Testis (tissue), 3 donors: ENCODE results near the gene PRADC1. TPM values are rescaled to one million over a fixed set of nuclear protein-coding genes. Genes with fewer than 3 reads are reported as not detected.

ENCODE experiments used
- DNase-seq: peaks from one replicate; pipeline ENCODE4 v3.0.0-alpha.2; 2019
- H3K27ac ChIP-seq, 2 donors: fragments of 200-600 bp; sonication (generic); one replicate each; pipeline ENCODE4 v1.5.1; 2019
- H3K27me3 ChIP-seq: fragments of 200-600 bp; sonication (generic); one replicate; pipeline ENCODE4 v1.5.1; 2019
- H3K36me3 ChIP-seq: fragments of 200-600 bp; sonication (generic); one replicate; pipeline ENCODE4 v1.5.1; 2017; ENCODE audit warnings: low read depth; ENCODE audit errors: missing control alignments
- H3K4me1 ChIP-seq: fragments of 200-600 bp; sonication (generic); one replicate; pipeline ENCODE4 v1.5.1; 2019
- H3K4me3 ChIP-seq, 2 donors: fragments of 200-600 bp; sonication (generic); one replicate each; pipeline ENCODE4 v1.5.1; 2017 to 2019
- H3K9me3 ChIP-seq: fragments of 200-600 bp; sonication (generic); one replicate; pipeline ENCODE4 v1.5.1; 2017
- CTCF ChIP-seq, 3 experiments: fragments of 450-650 bp in 2 of 3; fragments of 200-600 bp in 1 of 3; sonication (generic) in 1 of 3; IDR thresholded peaks; one replicate each; pipeline ENCODE4 v1.5.1; 2016 to 2019; ENCODE audit warnings: antibody characterized with exemption in 3 of 3, mild to moderate bottlenecking in 2 of 3, moderate library complexity in 1 of 3
- POLR2A ChIP-seq: fragments of 450-650 bp; IDR thresholded peaks from one replicate; pipeline ENCODE4 v1.6.1; 2017; ENCODE audit warnings: antibody characterized with exemption, mild to moderate bottlenecking, moderate library complexity
- WGBS, 2 donors: methylation state at CpG; one replicate each; pipeline ENCODE4 v1.1.5; 2018; 5-methylcytosine and 5-hydroxymethylcytosine counted together
- intact Hi-C: fragments of 100-400 bp; cut with DNase I; formaldehyde crosslinking; loops from one replicate; pipeline ENCODE4 v1.15.1; 2023; ENCODE audit warnings: low total_unique reads
- polyA plus RNA-seq: library from polyadenylated mRNA; stranded (reverse); fragments of 350-450 nt; fragmentation: Illumina TruSeq; extraction: RNeasy Lipid Tissue Mini Kit (QIAGEN cat#74804); gene quantifications from one replicate; pipeline ENCODE4 v1.2.3, GENCODE V29; 2014; ENCODE audit warnings: low read depth, low replicate concordance; ENCODE audit not compliant: insufficient read depth
- total RNA-seq, 2 donors: library from RNA; depleted of rRNA; stranded (reverse); fragments of >200 nt; gene quantifications; one replicate each; pipeline ENCODE4 v1.2.3, GENCODE V29; 2016

PRADC1 gene
- total and polyA plus RNA-seq, 3 donors from 2014 or later, result 21.3 to 47.1 (median 29.2) TPM

- intact Hi-C loops, result no loop called here
- no peak overlapping the region for H3K4me3 ChIP-seq
- no peaks in the 10 kb centered on the region for H3K4me1 ChIP-seq
- WGBS, 2 donors, result 94 to 95% methylated on average over 21 to 26 of the region's 26 CpGs
- H3K27ac ChIP-seq, result no peak overlapping the region
- DNase-seq, result no peak
- TF ChIP-seq POLR2A (no peak), CTCF (IDR thresholded peaks at IDR 0.05) (no peak)
- no peaks in the 10 kb centered on the region for H3K9me3 ChIP-seq
- no peaks in the 10 kb centered on the region for H3K36me3 ChIP-seq
- no peaks in the 10 kb centered on the region for H3K27me3 ChIP-seq
These were observed 33.2 kb upstream of the PRADC1 start for GRCh38 chr2:73266061-73266901.

GRCh38 chr2:73265298-73266060, 32.4 kb upstream of the PRADC1 start:
- no peak for DNase-seq
- H3K36me3 ChIP-seq, result no peaks in the 10 kb centered on the region
- no peaks in the 10 kb centered on the region for H3K9me3 ChIP-seq
- 90 to 94% methylated on average over 8 to 27 of the region's 28 CpGs for WGBS, 2 donors
- no peak for TF ChIP-seq CTCF (IDR thresholded peaks at IDR 0.05)
- no peak for TF ChIP-seq POLR2A
- intact Hi-C loops, result no loop called here
- no peak overlapping the region for H3K27ac ChIP-seq
- no peaks in the 10 kb centered on the region for H3K4me1 ChIP-seq
- H3K4me3 ChIP-seq, result no peak overlapping the region
- H3K27me3 ChIP-seq, result no peaks in the 10 kb centered on the region

GRCh38 chr2:73264783-73265182, 31.7 kb upstream of the PRADC1 start:
- Histone ChIP-seq H3K27me3 (no peaks in the 10 kb centered on the region), H3K27ac (no peak overlapping the region), H3K36me3 (no peaks in the 10 kb centered on the region), H3K9me3 (no peaks in the 10 kb centered on the region), H3K4me3 (no peak overlapping the region), H3K4me1 (no peaks in the 10 kb centered on the region)
- WGBS, 2 donors, result 89% methylated on average over 1 to 4 of the region's 4 CpGs
- no peak for DNase-seq
- TF ChIP-seq CTCF (IDR thresholded peaks at IDR 0.05) (no peak), POLR2A (no peak)
- intact Hi-C loops, result no loop called here

- intact Hi-C loops, result no loop called here
- H3K36me3 ChIP-seq, result no peaks in the 10 kb centered on the region
- no peak for DNase-seq
These were observed 31.2 kb upstream of the PRADC1 start for GRCh38 chr2:73264332-73264606.

More at GRCh38 chr2:73264332-73264606, 31.2 kb upstream of the PRADC1 start:
- no peaks in the 10 kb centered on the region for H3K9me3 ChIP-seq
- H3K27me3 ChIP-seq, result no peaks in the 10 kb centered on the region
- no peak overlapping the region for H3K27ac ChIP-seq
- WGBS, 2 donors, result 93 to 95% methylated on average over 15 of the region's 15 CpGs
- no peak for TF ChIP-seq POLR2A
- no peak for TF ChIP-seq CTCF (IDR thresholded peaks at IDR 0.05)
- no peaks in the 10 kb centered on the region for H3K4me1 ChIP-seq
- H3K4me3 ChIP-seq, result no peak overlapping the region
